Mucosa of descending colon (tissue), 3 donors: ENCODE data around the gene GTF2H1. TPM values are rescaled to one million over a fixed set of nuclear protein-coding genes. Genes with fewer than 3 reads are reported as not detected.
"Not testable (repeated sequence)": the region's sequence is repeated elsewhere in the genome, so short reads cannot be mapped to it uniquely, and the experiment has no call there.

Source experiments
- ATAC-seq: fragments of 200-7000 bp; cut with Tn5 transposase; one replicate; pipeline ENCODE4 v1.9.1; 2020; ENCODE audit warnings: mild to moderate bottlenecking, moderate library complexity
- DNase-seq, 3 donors: peaks; one replicate each; pipeline ENCODE4 v3.0.0-alpha.2; 2020
- H3K36me3 ChIP-seq: fragments of 200-600 bp; one replicate; pipeline ENCODE4 v1.8.0; 2021; ENCODE audit warnings: low read depth, mild to moderate bottlenecking
- H3K4me1 ChIP-seq: fragments of 200-600 bp; one replicate; pipeline ENCODE4 v1.8.0; 2021; ENCODE audit warnings: low read depth, mild to moderate bottlenecking
- H3K4me3 ChIP-seq: fragments of 200-600 bp; one replicate; pipeline ENCODE4 v1.8.0; 2021; ENCODE audit warnings: mild to moderate bottlenecking
- H3K9me3 ChIP-seq: fragments of 200-600 bp; one replicate; pipeline ENCODE4 v1.8.0; 2021; ENCODE audit warnings: mild to moderate bottlenecking
- CTCF ChIP-seq: fragments of 200-600 bp; IDR thresholded peaks from one replicate; pipeline ENCODE4 v1.8.0; 2022; ENCODE audit warnings: antibody characterized with exemption, mild to moderate bottlenecking
- intact Hi-C, 2 donors: fragments of 100-400 bp; cut with DNase I in 1 of 2; cut with micrococcal nuclease in 1 of 2; formaldehyde crosslinking; loops; one replicate each; pipeline versions ENCODE4 v1.11.0 to v1.11.1; 2022; cut with DNase I, micrococcal nuclease
- total RNA-seq, 3 donors: library from RNA; stranded (reverse); fragmentation: NEBNext Ultra II Directional in 2 of 3; extraction: Animal tissue kit (Norgen Biotek cat#: 25700) in 2 of 3; gene quantifications; one replicate each; pipeline versions ENCODE4 v1.2.1 to v1.2.4, GENCODE V29; 2021 to 2023
- donor health status: DM: no; HTN: no; CAD: no; lungs with moderate emphysema.
- donor health status: DM: no; HTN: no; CAD: no.
- donor health status: DM: no; HTN: yes; CAD: no.

Gene GTF2H1
- total RNA-seq, 3 donors from 2014 or later: 32.8 to 43.3 (median 35.9) TPM

- peaks cover 7% of the 10 kb centered on the region for H3K4me1 ChIP-seq
- intact Hi-C loops: loop anchor here in 1 of 2 donors (5.0 kb wide), 1 partner anchor 74 kb away; the partner anchor contains the start of genes GTF2H1 and HPS5
- peaks cover 14% of the 10 kb centered on the region for H3K36me3 ChIP-seq
- DNase-seq: peak; percentile 98 to 99 (median 99)
- H3K4me3 ChIP-seq: peak overlapping the region; percentile 83
- no peak for TF ChIP-seq CTCF
- no peaks in the 10 kb centered on the region for H3K9me3 ChIP-seq
- ATAC-seq: peak; percentile 87
Measured at GRCh38 chr11:18395735-18396504, 73.6 kb downstream of the GTF2H1 start.

DNA sequence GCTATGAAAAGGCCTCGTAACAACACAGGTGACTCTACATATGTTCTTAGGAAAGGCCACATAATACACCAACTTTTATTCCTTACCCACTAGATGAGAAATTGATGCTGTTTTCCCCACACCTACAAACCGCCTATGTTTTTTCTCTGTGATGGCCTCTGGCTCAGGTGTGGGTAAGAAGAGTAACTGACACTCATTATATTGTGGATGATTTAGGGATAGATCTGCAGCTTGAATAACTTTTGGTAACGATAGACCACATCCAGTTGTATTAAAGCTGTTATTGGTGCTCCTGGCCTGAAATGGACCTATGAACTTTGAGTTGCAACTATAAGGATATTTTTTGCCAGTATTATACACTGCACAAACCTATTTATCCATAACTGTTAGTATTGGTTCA lies 75.6 kb downstream of the GTF2H1 start:
- Histone ChIP-seq H3K4me3 (no peak overlapping the region), H3K9me3 (no peaks in the 10 kb centered on the region), H3K36me3 (peaks cover 14% of the 10 kb centered on the region), H3K4me1 (peaks cover 7% of the 10 kb centered on the region)
- intact Hi-C loops: loop anchor here in 1 of 2 donors (5.0 kb wide), 1 partner anchor 76 kb away; the partner anchor contains the start of genes GTF2H1 and HPS5
- ATAC-seq (no peak), DNase-seq (no peak)
- no peak for TF ChIP-seq CTCF

GRCh38 chr11:18401077-18401476 lies 78.7 kb downstream of the GTF2H1 start:
- intact Hi-C loops: loop anchor here in 1 of 2 donors (10.0 kb wide), 1 partner anchor 96 kb away; no protein-coding TSS in a partner anchor
- not testable (repeated sequence) for ATAC-seq, H3K4me3 ChIP-seq, H3K4me1 ChIP-seq, H3K9me3 ChIP-seq, DNase-seq
- peaks cover 25% of the 10 kb centered on the region for H3K36me3 ChIP-seq

DNA sequence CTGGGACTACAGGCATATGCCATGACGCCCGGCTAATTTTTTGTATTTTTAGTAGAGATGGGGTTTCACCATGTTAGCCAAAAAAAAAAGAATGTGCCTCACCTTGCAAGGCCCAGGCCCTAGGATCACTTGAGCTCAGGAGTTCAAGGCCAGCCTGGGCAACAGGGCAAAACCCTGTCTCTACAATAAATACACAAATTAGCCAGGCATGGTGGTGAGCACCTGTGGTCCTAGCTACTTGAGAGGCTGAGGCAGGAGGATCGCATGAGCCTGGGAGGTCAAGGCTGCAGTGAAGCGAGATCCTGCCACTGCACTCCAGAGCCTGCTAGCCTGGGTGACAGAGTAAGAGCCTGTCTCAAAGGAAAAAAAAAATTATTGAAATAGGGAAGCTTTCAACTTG lies 81.7 kb downstream of the GTF2H1 start:
- intact Hi-C loops: loop anchor here in 1 of 2 donors (10.0 kb wide), 1 partner anchor 99 kb away; no protein-coding TSS in a partner anchor

DNA sequence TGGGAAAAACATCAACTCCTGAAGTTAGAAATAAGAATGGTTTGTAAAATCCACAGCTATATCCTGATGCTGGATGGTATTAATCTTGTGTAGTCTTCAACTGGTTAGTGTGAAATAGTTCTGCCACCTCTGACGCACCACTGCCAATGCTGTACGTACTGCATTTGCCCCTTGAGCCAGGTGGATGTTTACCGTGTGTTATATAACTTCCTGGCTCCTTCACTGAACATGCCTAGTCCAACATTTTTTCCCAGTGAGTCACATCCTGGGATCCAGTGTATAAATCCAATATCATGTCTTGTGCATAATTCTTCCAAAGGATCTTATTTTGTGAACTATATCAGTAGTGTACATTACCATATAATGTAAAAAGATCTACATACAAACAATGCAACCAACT lies 85.0 kb downstream of the GTF2H1 start:
- H3K9me3 ChIP-seq, H3K4me1 ChIP-seq, H3K4me3 ChIP-seq: not testable (repeated sequence)
- H3K36me3 ChIP-seq: peaks cover 24% of the 10 kb centered on the region
- intact Hi-C loops: loop anchor here in 1 of 2 donors (10.0 kb wide), 1 partner anchor 103 kb away; no protein-coding TSS in a partner anchor
- ATAC-seq: peak; percentile 80
- DNase-seq: peak in 1 of 3 donors; percentile 27

More for the DNA sequence above, 81.7 kb downstream of the GTF2H1 start:
- Histone ChIP-seq H3K9me3 (no peaks in the 10 kb centered on the region), H3K4me1 (no peaks in the 10 kb centered on the region), H3K4me3 (no peak overlapping the region), H3K36me3 (peaks cover 30% of the 10 kb centered on the region)
- TF ChIP-seq CTCF: no peak
- ATAC-seq: no peak
- no peak for DNase-seq

DNA sequence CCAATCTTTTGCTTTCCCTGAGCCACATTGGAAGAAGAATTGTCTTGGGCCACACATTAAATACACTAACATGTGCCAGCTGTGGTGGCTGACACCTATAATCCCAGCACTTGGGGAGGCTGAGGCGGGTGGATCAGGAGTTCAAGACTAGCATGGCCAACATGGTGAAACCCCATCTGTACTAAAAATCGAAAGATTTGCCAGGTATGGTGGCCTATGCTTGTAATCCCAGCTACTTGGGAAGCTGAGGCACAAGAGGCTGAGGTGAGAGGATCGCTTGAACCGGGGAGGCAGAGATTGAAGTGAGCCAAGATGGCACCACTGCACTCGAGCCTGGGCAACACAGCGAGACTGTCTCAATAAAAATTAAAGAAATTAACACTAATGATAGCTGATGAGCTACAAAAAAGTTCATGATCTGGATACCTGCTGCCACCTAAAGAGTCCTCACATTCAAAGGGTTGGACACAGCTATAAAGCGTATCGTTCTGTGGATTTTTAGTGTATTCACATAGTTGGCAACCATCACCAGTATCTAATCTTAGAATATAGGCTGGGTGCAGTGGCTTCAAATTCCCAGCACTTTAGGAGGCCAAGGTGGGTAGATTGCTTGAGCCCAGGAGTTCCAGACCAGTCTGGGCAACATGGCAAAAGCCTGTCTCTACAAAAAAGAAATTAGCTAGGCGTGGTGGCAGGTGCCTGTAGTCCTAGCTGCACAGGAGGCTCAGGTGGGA lies 86.4 kb downstream of the GTF2H1 start:
- peaks cover 24% of the 10 kb centered on the region for H3K36me3 ChIP-seq
- intact Hi-C loops: loop anchor here in 1 of 2 donors (10.0 kb wide), 1 partner anchor 104 kb away; no protein-coding TSS in a partner anchor

More for the DNA sequence above, 86.4 kb downstream of the GTF2H1 start:
- DNase-seq (no peak), ATAC-seq (peak; percentile 11)
- no peak for TF ChIP-seq CTCF
- no peaks in the 10 kb centered on the region for H3K4me1 ChIP-seq
- H3K4me3 ChIP-seq: no peak overlapping the region
- no peaks in the 10 kb centered on the region for H3K9me3 ChIP-seq
